Duodenal mucosa (tissue), 2 donors: ENCODE data around the gene BTNL2.

Experiments
- H3K27ac ChIP-seq: one replicate; pipeline ENCODE4 v1.7.0; 2013; ENCODE audit warnings: low read depth, low read length
- H3K27me3 ChIP-seq, 2 donors: one replicate each; pipeline ENCODE4 v1.7.0; 2013; ENCODE audit warnings: low read length in 2 of 2, control low read depth in 1 of 2; ENCODE audit not compliant: insufficient read depth in 2 of 2, control insufficient read depth in 1 of 2
- H3K36me3 ChIP-seq, 2 donors: one replicate each; pipeline ENCODE4 v1.7.0; 2013; ENCODE audit warnings: low read length in 2 of 2, control low read depth in 1 of 2; ENCODE audit not compliant: insufficient read depth in 2 of 2, control insufficient read depth in 1 of 2
- H3K4me1 ChIP-seq, 2 donors: one replicate each; pipeline ENCODE4 v1.7.0; 2013; ENCODE audit warnings: low read length in 2 of 2, control low read depth in 1 of 2; ENCODE audit not compliant: insufficient read depth in 2 of 2, control insufficient read depth in 1 of 2
- H3K4me3 ChIP-seq, 2 donors: one replicate each; pipeline ENCODE4 v1.7.0; 2013; ENCODE audit warnings: low read length in 2 of 2, low read depth in 1 of 2
- H3K9ac ChIP-seq, 2 donors: one replicate each; pipeline ENCODE4 v1.7.0; 2013; ENCODE audit warnings: low read length in 2 of 2, low read depth in 1 of 2
- H3K9me3 ChIP-seq, 2 donors: one replicate each; pipeline ENCODE4 v1.7.0; 2013; ENCODE audit warnings: low read length in 2 of 2, control low read depth in 1 of 2; ENCODE audit not compliant: control insufficient read depth in 1 of 2

The BTNL2 gene, protein sequence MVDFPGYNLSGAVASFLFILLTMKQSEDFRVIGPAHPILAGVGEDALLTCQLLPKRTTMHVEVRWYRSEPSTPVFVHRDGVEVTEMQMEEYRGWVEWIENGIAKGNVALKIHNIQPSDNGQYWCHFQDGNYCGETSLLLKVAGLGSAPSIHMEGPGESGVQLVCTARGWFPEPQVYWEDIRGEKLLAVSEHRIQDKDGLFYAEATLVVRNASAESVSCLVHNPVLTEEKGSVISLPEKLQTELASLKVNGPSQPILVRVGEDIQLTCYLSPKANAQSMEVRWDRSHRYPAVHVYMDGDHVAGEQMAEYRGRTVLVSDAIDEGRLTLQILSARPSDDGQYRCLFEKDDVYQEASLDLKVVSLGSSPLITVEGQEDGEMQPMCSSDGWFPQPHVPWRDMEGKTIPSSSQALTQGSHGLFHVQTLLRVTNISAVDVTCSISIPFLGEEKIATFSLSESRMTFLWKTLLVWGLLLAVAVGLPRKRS

DNA sequence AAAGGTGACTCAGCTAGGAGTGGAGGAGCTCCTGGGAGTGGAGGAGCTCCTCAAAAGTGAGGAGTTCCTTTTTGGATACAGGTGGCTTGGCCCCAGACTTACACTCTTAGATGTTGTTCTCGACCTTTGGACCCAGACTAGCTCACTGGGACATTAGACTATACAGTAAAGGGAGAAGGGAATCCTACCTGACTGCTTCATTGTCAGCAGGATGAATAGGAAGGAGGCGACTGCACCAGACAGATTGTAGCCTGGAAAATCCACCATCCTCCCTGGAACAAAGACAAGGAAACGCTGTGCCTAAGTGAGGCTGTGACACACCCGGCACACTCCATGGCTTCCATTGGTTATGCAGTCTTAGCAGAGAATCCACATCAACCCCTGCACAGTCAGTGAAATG lies at the start of gene BTNL2:
TSS of gene BTNL2 (minus strand) at position 325 of the 400 bp plus-strand sequence. CDS start at position 267, 58 bp downstream.
- Histone ChIP-seq H3K9ac (no peak within 1 kb of the TSS), H3K27me3 (peaks cover 6 to 7% of the 10 kb centered on the region in 2 donors), H3K4me3 (no peak within 1 kb of the TSS), H3K36me3 (no peaks in the 10 kb centered on the region), H3K27ac (no peak within 1 kb of the TSS), H3K9me3 (no peaks in the 10 kb centered on the region), H3K4me1 (peaks cover 23% of the 10 kb centered on the region in 2 donors)

DNA sequence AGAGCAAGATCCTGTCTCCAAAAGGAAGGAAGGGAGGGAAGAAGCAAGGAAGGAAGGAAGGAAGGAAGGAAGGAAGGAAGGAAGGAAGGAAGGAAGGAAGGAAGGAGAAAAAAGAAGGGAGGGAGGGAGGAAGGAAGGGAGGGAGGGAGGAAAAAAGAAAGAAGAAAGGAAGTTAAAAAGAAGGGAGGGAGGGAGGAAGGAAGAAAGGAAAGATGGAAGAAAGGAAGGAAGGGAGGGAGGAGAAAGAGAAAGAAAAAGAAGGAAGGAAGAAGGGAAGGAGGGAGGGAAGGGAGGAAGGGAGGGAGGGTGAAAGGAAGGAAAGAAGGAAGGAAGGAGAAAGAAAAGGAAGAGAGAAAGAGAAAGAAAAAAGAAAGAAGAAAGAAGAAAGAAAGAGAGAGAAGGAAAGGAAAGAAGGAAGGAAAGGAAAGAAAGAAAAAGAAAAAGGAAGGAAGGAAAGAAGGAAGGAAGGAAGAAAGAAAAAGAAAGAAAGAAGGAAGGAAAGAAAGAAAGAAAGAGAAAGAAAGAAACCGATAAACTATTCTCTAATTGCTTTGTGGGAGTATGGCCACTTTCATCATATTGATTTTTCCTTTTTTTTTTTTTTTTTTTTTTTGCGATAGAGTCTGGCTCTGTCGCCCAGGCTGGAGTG lies 42.2 kb upstream of the BTNL2 start:
- Histone ChIP-seq H3K27me3 (no peaks in the 10 kb centered on the region), H3K4me3 (no peak overlapping the region), H3K4me1 (no peaks in the 10 kb centered on the region), H3K9me3 (no peaks in the 10 kb centered on the region), H3K9ac (no peak overlapping the region), H3K36me3 (peaks cover 0 to 4% of the 10 kb centered on the region in 2 donors), H3K27ac (no peak overlapping the region)

DNA sequence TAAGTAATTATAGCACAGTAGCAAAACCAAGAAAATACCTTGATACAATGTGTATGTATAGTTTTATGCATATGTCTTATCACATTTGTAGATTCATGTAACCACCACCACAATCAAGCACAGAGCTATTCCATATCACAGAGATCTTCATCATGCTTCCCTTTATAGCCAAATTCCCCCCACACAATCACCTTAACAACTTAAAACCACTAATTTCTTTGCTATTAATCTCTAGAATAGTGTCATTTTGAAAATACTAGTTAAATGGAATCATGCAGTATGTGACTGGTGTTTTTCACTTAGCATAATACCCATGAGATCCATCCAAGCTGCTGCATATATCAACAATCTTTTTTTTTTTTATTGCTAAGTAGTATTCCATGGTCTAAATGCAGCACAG lies 41.0 kb upstream of the BTNL2 start:
- Histone ChIP-seq H3K36me3 (peaks cover 12 to 17% of the 10 kb centered on the region in 2 donors), H3K4me1 (no peaks in the 10 kb centered on the region), H3K27me3 (no peaks in the 10 kb centered on the region), H3K4me3 (no peak overlapping the region), H3K27ac (no peak overlapping the region), H3K9ac (no peak overlapping the region), H3K9me3 (no peaks in the 10 kb centered on the region)

DNA sequence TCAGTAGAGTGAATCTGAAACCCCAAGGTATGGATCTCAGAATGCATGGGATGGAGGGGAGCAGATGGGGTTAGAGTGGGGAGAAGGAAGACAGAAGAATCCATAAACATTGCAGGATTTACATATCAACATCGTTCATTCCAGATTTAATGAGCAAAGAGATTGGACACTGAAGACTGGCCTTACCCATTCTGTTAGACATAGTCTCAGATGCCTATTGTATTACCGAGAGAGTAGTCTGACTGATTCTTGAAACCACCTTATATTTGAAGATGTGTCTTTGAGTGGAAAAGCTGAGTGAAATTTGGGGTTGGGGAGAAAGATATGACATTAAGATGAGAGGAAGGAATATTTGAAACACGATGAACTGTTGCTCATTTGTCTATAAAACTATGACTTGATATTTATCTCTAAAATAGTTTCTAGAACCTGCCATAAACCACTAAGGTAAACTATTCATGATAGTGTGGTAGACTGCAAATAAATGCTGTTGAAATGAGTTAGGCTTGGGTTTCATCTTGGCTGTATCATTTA lies 38.4 kb upstream of the BTNL2 start:
- H3K36me3 ChIP-seq = peaks cover 12 to 26% of the 10 kb centered on the region in 2 donors
- H3K9ac ChIP-seq = no peak overlapping the region
- H3K4me1 ChIP-seq = peaks cover 0 to 5% of the 10 kb centered on the region in 2 donors
- no peak overlapping the region for H3K27ac ChIP-seq
- no peak overlapping the region for H3K4me3 ChIP-seq
- H3K9me3 ChIP-seq = no peaks in the 10 kb centered on the region
- no peaks in the 10 kb centered on the region for H3K27me3 ChIP-seq

DNA sequence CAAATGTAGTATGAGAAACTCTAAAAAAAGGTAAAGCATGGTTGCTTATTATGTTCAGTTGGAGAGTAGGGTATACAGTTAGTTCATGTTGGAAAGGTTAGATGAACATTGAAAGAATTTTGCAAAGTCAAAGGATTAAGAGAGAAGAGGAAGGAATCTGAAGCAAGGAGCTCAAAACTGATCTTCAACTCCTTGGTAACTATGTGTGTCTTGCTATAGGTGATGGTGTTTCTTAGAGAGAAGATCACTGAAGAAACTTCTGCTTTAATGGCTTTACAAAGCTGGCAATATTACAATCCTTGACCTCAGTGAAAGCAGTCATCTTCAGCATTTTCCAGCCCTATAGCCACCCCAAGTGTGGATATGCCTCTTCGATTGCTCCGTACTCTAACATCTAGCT lies 37.5 kb upstream of the BTNL2 start:
- Histone ChIP-seq H3K36me3 (peaks cover 12 to 26% of the 10 kb centered on the region in 2 donors), H3K9me3 (no peaks in the 10 kb centered on the region), H3K4me1 (peaks cover 0 to 6% of the 10 kb centered on the region in 2 donors), H3K27ac (no peak overlapping the region), H3K4me3 (no peak overlapping the region), H3K27me3 (no peaks in the 10 kb centered on the region), H3K9ac (no peak overlapping the region)

DNA sequence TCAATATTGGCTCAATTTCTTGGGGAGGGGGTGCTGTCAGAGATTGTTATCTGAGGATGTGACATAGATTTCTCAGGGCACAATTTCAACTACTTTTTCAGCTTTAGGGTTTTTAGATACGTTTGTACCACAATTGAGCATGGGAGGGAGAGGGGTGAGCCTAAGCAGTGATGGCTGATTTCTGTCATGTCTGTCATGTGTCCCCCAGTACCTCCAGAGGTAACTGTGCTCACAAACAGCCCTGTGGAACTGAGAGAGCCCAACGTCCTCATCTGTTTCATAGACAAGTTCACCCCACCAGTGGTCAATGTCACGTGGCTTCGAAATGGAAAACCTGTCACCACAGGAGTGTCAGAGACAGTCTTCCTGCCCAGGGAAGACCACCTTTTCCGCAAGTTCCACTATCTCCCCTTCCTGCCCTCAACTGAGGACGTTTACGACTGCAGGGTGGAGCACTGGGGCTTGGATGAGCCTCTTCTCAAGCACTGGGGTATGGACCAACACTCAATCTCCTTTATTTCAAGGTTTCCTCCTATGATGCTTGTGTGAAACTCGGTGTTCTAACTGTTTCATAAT lies 36.1 kb upstream of the BTNL2 start:
- Histone ChIP-seq H3K4me3 (peak overlapping the region in 1 of 2 donors; percentile 27), H3K4me1 (peaks cover 0 to 11% of the 10 kb centered on the region in 2 donors), H3K9ac (no peak overlapping the region), H3K27me3 (no peaks in the 10 kb centered on the region), H3K27ac (no peak overlapping the region), H3K9me3 (no peaks in the 10 kb centered on the region), H3K36me3 (peaks cover 12 to 26% of the 10 kb centered on the region in 2 donors)

DNA sequence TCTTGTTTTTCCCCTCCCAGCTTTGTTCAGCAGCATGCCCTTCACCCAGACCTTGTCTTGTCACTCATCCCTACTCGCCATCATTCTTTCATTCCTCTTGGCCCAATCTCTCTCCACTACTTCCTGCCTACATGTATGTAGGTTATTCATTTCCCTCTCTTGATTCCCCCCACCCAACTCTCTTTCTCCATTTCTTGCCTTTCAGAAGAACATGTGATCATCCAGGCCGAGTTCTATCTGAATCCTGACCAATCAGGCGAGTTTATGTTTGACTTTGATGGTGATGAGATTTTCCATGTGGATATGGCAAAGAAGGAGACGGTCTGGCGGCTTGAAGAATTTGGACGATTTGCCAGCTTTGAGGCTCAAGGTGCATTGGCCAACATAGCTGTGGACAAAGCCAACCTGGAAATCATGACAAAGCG lies 35.3 kb upstream of the BTNL2 start:
- H3K4me3 ChIP-seq = peak overlapping the region; percentile 18 to 27
- H3K27ac ChIP-seq = no peak overlapping the region
- H3K27me3 ChIP-seq = no peaks in the 10 kb centered on the region
- peaks cover 0 to 11% of the 10 kb centered on the region in 2 donors for H3K4me1 ChIP-seq
- no peaks in the 10 kb centered on the region for H3K9me3 ChIP-seq
- H3K36me3 ChIP-seq = peaks cover 12 to 26% of the 10 kb centered on the region in 2 donors
- no peak overlapping the region for H3K9ac ChIP-seq

DNA sequence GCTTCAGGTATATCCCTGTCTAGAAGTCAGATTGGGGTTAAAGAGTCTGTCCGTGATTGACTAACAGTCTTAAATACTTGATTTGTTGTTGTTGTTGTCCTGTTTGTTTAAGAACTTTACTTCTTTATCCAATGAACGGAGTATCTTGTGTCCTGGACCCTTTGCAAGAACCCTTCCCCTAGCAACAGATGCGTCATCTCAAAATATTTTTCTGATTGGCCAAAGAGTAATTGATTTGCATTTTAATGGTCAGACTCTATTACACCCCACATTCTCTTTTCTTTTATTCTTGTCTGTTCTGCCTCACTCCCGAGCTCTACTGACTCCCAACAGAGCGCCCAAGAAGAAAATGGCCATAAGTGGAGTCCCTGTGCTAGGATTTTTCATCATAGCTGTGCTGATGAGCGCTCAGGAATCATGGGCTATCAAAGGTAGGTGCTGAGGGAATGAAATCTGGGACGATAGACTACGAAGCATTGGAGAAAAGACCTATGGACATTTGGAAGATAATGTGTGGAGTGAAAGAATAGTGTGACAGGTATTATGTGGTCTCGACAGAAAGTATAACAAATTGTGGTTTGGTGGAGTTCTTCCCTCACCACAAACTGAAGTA lies 32.7 kb upstream of the BTNL2 start, which contains the start of gene HLA-DRA:
TSS of gene HLA-DRA (plus strand) at position 286 of the 613 bp plus-strand sequence. CDS start at position 350, 64 bp downstream.
- peaks cover 12 to 26% of the 10 kb centered on the region in 2 donors for H3K36me3 ChIP-seq
- peak within 1 kb of the TSS; percentile 37 for H3K27ac ChIP-seq
- H3K27me3 ChIP-seq = no peaks in the 10 kb centered on the region
- no peaks in the 10 kb centered on the region for H3K9me3 ChIP-seq
- H3K4me3 ChIP-seq = peak within 1 kb of the TSS; percentile 75 to 85
- peaks cover 0 to 11% of the 10 kb centered on the region in 2 donors for H3K4me1 ChIP-seq
- peak within 1 kb of the TSS; percentile 79 to 85 for H3K9ac ChIP-seq

DNA sequence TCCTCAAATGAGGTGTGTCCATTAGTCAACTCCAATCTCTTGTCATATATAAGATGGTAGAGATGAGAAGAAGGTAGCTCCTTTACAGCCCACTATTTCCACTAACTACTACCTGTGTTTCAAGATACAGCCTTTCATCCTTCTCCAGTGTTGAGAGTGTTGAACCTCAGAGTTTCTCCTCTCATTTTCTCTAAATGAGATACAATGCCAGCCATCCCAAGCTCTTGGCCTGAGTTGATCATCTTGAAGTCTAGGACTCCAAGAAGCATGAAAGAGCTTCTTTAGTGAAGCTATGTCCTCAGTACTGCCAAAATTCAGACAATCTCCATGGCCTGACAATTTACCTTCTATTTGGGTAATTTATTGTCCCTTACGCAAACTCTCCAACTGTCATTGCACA lies 32.2 kb upstream of the BTNL2 start:
- Histone ChIP-seq H3K4me3 (peak overlapping the region; percentile 75 to 85), H3K9ac (no peak overlapping the region), H3K4me1 (peaks cover 0 to 11% of the 10 kb centered on the region in 2 donors), H3K27me3 (no peaks in the 10 kb centered on the region), H3K27ac (peak overlapping the region; percentile 23), H3K36me3 (peaks cover 12 to 21% of the 10 kb centered on the region in 2 donors), H3K9me3 (no peaks in the 10 kb centered on the region)
